HTERT RPE-1 (cell line): ENCODE measurements around the gene LAMA2.

Experiments
- in situ Hi-C: fragments of 300-500 bp; cut with MboI; formaldehyde crosslinking; loops from 4 replicates; pipeline ENCODE4 v1.14.3; 2020; ENCODE audit warnings: low sequenced_read_pairs

The LAMA2 gene

DNA sequence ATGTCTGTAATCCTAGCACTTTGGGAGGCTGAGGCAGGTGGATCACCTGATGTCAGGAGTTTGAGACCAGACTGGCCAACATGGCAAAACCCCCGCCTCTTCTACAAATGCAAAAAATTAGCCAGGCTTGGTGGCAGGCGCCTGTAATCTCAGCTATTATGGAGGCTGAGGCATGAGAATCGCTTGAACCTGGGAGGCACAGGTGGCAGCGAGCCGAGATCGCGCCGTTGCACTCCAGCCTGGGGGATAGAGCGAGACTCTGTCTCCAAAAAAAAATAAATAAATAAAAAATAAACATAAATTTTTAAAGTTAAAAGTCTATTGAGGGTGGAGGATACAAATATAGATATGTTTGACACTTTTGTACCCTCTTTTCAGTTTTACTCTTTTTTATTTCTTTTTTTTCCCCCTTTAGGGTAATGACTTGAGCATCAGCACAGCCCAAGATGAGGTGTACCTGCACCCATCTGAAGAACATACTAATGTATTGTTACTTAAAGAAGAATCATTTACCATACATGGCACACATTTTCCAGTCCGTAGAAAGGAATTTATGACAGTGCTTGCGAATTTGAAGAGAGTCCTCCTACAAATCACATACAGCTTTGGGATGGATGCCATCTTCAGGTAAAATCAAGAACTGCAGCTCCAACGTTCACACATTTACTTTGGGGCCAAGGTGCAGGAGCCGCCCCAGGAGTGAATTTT is 368.9 kb downstream of the LAMA2 start:
- in situ Hi-C loops, result no loop called here

DNA sequence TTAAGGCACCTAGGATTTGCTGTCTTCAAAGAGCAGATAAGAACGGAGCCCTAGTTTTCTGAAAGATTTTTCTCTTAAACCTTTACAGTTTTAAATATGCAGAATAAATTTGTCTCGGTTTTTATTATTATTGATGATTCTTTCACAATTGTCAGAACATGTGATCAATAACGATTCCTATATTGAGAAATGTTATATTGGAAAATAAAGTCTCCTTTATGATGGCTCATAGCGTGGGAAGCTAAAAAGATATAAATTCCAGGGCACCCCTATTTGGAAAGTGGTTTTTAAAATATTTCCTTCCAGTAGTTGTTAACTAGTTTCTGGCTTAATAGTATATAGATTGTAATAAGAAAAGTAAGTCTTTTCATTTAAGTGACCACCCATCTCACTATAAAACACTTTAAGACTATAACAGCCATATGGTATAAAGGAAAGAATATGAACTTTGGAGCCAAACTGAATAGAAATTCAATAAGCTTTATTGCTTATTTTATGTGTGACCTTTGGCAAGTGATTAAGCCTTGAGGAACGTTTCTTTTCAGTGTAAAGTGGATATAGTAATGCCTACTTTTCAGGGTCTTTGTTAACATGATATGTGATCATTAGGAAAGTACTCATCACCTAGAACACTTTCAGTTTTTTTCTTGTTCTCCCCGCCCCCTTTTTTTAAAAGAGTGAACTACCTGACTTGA is 369.6 kb downstream of the LAMA2 start:
- in situ Hi-C loops, result no loop called here

DNA sequence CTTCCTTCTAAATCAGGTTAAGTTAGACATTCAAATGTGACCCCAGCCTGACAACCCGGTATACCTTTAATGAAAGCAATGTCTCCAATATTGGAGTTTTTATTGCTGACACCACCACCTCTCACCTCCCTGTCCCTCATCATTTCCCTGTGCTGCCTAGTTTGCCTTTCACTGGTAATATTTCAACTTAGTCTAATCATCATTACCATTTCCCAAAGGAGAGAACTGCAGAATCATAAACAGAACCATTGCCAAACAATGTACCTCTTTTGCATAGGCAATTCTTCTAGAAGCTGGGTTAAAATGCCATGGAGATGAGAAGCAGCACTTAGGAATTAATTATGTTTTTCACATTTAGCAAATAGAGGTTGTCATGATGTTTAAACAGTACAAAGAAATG is 370.3 kb downstream of the LAMA2 start:
- in situ Hi-C loops, result no loop called here

DNA sequence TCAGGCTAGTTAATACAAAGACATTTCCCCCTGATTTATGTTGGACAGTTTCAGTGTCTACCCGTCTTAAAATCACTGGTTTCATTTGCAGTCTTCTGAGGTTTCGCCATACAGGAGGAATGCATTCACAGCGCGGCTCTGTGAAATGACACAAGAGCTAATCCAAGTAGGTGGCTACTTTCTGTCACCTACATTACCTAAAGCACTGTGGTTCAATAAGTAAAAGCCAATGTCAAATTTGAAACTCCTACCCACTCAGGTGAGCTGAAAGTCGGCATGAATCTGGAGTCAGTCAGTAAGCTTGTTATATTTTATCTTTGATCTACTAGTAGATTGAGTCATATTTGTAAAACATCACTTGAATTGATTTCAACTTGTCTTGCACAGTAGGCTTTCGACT is 370.8 kb downstream of the LAMA2 start:
- in situ Hi-C loops, result no loop called here

DNA sequence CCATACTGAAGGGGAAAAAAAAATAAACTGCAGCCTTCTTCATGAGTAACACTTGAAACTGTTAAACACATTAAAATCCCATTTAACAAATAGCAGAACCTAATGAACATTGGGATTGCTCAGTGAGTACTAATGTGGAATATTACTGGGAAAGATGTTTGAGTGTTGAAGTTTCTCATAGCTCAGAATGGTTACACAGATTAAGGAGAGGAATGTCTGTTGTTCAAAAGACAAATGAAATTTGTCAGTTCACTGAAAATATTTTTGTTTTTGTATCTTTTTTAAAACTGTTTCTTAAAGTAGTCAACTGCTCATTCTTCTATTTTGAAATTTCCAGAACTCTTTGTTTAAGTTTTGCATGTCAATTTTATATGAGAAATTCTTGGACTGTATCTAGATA is 374.3 kb downstream of the LAMA2 start:
- in situ Hi-C loops, result no loop called here

DNA sequence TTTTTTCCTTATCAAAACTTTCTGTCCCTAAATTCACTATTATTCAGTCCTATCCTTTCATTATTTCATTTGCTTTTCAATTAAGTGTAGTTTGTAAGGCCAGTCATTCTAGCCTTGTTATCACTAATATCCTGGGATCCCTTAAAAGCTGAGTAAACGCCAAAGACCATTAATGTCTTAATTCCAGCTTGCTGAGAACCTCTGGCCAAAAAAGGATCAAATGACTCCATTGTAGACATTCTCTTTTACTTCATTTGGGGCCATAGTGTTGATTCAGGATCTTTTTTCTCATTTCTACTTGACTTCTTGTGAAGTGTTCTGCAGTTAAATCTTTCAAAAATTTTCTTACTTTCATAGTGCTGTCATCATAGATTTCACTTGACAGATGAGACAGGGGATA is 379.7 kb downstream of the LAMA2 start:
- in situ Hi-C loops, result no loop called here

DNA sequence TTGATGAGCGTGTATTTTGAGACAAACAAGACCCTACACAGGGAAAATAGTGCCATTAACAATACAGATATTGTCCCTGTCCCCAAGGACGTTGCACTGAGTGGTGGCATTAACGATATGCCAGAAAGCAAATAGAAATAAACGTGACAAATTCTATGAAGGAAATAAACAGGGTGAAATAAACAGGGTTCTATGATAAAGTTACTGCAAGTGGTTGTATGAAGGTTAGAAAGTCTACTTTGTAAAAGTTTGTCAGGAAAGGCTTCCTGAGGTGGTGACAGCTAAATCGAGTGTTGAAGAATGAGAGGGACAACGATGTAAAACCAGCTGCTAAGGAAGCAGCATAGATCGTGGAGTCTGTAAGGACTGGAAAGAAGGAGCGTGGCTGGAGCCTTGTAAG is 380.2 kb downstream of the LAMA2 start:
- in situ Hi-C loops, result no loop called here

DNA sequence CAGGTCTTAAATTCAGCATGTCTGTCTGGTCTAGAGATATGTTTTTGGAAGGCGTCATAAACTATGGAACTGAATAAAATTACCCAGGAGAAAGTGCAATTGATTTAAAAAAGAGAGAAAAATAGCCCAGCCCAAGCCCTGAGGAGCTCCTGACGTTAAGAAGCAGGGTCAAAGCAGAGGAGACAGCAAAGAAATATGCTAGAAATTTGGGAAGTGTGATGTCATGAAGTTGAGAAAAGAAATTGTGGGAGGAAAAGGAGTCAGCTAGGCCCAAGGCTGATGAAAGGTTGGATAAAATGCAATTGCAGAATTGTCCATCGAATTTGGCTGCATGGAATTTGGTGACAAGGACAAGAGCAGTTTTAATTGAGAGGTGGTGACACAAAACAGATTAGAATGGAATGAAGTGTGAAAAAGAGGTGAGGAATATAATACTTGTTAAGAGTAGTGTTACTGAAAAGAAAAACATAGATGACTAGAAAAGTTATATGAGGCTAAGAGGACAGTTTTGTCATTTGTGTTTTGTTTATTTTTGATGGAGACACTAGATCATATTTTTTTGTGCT is 381.6 kb downstream of the LAMA2 start:
- in situ Hi-C loops, result no loop called here

DNA sequence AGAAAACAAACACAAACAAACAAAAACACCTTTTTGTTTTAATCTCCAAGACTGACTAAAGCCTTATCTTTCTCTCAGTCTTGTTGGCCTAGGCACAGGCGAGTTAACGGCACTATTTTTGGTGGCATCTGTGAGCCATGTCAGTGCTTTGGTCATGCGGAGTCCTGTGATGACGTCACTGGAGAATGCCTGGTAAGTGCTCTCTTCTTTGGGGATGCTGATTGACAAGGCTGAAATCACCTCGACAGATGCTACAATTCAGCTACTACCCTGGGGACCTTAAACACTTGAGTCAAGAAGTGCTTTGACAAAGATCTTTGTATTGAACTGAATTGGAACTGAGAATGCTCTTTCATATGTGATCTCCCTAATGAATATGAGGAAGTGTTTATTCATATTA is 384.1 kb downstream of the LAMA2 start:
- in situ Hi-C loops, result no loop called here

DNA sequence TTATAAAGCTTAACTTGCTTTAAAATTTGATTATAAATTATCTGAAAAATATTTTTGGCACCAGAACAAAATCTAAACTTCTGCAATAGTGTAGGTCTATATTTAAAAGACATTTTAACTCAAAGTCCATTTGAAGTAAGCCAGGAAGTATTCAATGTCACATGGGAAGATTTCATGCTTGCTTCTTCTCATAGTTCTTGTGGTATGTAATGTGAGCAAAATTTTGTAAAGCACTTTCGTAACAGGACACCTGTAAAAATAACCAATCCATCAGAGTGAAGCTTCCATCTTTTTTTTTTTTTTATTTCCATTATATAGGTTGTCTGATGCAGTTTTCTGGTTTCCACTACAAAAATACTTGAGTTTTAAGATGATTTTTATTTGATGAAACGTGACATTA is 386.1 kb downstream of the LAMA2 start:
- in situ Hi-C loops, result no loop called here

DNA sequence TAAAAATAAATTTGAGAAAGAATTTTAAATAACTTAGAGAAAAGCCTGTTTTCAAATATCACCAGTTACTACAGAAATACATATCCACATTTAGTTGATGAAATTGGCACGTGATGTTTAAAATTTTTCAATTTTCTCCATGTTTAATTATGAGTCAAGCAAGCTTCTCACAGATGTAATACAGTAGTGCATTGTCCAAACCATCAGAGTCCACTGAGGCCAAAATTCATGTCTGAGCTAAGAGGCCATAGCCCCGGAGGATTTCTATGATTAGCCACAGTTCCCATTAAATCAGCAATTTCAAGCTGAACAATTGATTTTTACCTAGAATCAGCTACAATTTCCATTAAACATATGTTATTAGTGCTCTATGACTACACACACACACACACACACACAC is 387.0 kb downstream of the LAMA2 start:
- in situ Hi-C loops, result no loop called here

DNA sequence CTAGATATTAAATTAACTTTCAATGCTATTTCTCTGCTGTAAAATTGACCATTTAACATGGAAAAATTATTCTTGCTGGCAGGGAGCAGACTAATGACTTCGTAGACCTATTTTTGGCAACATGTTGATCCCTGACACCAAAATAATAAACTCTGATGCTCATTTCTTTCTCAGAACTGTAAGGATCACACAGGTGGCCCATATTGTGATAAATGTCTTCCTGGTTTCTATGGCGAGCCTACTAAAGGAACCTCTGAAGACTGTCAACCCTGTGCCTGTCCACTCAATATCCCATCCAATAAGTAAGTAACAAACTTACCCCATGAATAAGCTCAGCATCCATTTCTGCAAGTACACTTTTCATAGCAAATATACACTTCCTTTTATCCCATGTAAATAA is 387.5 kb downstream of the LAMA2 start:
- in situ Hi-C loops, result no loop called here

DNA sequence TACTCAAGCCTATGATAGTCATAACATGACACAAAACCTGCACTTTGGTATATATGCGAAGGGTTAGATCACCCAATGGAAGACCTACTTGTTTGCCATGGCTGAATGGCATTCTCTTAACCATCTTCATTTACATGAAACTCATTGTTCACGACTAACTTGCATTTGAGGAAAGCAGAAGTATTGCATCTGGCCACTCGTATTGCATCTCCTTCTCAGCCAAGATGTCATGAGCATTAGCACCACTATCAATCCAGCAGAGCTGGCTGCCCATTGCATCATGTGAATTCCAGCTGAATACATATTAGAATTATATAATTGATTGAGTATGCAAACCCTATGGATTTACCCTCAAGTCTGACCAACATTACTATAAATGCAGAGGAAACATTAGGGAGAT is 390.2 kb downstream of the LAMA2 start:
- in situ Hi-C loops, result no loop called here

DNA sequence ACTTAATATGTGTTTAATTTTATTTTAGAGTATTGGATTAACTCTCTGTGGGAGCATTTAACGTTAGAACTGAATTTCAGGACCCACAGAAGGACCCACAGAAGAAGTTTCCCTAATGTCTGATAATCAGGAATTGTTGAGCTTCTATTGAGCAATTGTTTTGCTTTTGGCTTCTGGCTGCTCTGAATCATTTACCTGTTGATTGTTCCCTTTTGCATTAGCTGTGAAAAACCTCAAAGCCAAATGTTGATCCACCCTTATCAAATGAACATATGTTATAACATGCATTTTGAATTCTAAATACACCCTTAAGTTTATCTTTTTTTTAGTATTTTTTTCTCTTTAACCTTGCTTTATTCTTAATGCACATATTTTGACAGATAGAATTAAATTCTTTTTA is 393.5 kb downstream of the LAMA2 start:
- in situ Hi-C loops, result no loop called here

DNA sequence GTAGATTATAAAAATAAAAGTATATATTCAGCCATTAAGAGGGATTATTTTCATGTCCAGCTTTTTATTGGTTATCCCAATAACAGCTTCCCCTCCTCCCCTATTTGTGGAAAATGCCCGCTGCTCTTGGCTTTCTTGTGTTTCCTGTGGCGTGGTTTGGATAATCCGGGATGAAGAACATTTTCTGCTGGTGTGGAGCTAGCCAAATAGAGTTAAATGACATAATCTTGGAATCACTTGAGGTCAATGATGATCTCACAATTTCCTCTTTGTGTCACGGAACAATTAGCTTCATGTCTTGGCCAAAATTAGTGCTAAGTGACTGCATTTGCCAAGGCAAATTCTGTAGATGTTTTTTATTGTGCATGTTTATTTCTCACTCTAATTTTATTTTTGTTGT is 394.0 kb downstream of the LAMA2 start:
- in situ Hi-C loops, result no loop called here

DNA sequence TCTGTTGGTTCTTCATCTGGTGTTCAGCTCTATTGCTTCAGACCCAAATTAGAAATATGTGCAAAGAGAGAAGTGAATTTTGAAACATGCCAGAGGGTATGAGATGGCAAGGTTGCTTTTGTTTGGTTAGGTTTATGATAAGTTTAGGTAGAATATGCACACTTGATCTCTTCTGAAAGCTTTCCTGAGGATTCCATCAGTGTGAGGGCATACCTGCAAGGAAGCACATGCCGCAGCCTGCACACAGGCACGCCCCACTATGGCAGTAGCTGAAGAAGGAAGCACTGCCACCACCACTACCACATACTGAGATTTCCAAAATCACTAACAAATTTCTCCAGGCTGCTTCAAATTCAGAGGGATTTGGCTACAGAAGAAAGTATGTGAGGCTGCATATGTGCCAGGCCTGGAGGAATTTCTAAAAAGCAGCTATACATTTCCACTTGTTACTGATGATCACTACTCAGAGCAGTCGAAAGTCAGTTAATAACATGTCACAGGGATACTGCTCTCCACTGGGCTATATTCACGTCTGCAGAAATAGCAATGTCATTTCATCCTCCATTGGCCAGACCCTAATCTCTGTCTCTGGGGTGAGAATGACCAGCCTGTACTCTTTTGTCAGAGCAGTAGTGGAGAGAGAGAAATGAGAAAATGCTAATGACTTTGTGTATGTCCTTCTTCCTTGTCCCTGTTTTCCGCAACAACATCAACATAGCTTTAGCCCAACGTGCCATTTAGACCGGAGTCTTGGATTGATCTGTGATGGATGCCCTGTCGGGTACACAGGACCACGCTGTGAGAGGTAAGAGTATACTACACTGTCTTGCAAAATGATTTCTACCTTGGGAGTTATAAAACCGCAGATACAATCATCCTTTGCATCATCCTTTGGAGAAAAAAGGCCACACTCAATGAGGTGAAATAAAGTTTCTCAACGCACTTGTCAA is 396.7 kb downstream of the LAMA2 start:
- in situ Hi-C loops, result no loop called here

DNA sequence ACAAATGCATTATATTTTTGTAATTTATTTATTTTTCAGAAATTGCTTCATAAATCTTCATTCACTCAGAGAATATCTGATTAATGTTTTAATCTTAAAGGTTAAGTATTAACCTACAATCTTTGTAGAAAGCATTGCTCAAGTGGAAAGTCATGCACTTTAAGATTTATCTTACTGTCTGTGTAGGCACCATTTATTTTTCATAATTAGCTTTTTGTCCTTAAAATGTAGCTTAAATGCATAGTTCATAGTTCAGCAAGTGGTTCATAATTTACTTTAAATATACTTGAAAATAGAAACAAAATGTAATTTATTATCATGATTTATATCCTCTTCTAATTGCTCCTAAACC is 397.3 kb downstream of the LAMA2 start:
- in situ Hi-C loops, result no loop called here

DNA sequence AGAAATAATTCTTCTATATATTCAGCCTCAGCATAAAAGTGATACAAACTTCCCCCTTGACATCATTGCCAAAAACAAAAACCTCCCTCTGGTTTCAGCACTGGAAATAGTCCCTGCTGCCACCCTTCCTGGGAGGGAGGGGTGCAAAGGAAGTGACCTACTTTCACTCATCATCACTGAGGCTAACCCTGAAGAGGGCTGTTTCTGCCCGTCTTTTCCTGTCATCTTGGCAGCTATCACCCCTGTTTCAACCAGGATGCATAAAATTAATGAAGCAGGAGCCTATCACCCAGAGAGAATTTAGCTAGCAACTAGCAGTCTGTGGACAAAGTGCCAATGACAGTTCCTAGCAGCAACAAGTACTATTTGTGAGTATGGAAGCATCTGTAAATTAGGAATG is 397.8 kb downstream of the LAMA2 start:
- in situ Hi-C loops, result no loop called here

DNA sequence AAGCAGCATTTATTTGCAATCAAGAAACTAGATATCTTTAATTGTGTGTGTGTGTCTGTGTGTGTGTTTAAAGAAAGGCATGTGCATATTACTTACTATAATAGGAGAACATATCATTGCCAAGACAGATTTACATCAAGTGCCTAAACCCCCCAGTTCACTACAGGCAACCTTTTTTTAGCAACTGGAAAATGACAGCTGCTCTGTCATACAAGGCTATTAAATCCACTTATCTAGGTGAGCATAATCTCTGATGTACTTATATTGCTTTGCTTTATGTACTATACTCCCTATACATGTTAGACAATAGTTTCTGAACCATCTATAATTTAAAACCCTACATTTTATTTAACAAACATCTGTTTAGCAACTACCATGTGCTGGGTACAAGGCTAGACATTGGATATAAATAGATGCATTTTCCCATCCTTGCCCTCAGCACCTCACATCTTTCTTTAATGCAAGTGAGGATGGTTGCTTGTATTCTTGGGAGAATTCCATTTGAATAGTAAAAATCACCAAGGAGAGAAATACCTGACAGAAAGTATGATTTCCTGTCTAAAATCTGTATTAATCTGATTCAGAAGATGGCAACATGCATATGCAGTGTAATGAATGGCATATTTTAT is 398.3 kb downstream of the LAMA2 start:
- in situ Hi-C loops, result no loop called here

DNA sequence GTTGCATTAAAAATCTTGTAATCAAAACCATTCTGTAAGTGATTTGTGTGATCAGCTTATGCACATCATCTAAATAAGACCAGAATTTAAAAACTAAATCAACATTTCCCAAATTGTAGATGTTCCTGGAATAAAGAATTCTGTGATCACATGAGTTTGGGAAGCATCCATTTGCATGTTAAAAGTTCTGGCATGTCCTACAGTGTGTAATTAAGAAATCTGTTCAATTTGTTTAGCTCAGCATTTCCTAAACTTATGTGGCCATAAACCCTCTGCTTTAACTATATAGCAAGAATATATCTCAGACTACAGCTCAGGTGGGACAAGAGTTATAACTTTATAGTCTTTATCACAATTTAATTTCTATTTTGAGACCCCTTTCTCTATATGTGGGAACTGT is 399.1 kb downstream of the LAMA2 start:
- in situ Hi-C loops, result no loop called here

DNA sequence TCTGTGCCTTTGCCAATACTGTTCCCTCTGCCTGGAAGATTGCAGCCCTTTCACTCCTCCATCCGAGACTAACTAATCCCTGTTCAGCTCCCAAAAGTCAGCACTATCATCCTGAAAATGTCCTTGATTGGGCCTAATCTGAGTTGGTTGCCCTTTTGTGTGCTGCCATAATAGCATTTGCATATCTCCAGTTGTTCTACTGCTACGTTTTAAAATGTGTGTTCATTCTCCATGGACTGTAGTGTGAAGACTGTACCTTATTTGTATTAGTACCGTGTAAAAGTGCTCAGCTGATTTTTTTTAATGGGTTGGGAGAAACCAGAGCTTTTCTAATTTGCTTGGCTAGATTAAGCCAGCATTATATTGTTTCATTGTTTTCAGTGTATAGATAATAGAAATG is 401.3 kb downstream of the LAMA2 start:
- in situ Hi-C loops, result no loop called here
